ENCODE measurements around the gene MFAP1.
"Not testable (repeated sequence)": the region's sequence is repeated elsewhere in the genome, so short reads cannot be mapped to it uniquely, and the experiment has no call there.

The MFAP1 gene, protein sequence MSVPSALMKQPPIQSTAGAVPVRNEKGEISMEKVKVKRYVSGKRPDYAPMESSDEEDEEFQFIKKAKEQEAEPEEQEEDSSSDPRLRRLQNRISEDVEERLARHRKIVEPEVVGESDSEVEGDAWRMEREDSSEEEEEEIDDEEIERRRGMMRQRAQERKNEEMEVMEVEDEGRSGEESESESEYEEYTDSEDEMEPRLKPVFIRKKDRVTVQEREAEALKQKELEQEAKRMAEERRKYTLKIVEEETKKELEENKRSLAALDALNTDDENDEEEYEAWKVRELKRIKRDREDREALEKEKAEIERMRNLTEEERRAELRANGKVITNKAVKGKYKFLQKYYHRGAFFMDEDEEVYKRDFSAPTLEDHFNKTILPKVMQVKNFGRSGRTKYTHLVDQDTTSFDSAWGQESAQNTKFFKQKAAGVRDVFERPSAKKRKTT

DNA sequence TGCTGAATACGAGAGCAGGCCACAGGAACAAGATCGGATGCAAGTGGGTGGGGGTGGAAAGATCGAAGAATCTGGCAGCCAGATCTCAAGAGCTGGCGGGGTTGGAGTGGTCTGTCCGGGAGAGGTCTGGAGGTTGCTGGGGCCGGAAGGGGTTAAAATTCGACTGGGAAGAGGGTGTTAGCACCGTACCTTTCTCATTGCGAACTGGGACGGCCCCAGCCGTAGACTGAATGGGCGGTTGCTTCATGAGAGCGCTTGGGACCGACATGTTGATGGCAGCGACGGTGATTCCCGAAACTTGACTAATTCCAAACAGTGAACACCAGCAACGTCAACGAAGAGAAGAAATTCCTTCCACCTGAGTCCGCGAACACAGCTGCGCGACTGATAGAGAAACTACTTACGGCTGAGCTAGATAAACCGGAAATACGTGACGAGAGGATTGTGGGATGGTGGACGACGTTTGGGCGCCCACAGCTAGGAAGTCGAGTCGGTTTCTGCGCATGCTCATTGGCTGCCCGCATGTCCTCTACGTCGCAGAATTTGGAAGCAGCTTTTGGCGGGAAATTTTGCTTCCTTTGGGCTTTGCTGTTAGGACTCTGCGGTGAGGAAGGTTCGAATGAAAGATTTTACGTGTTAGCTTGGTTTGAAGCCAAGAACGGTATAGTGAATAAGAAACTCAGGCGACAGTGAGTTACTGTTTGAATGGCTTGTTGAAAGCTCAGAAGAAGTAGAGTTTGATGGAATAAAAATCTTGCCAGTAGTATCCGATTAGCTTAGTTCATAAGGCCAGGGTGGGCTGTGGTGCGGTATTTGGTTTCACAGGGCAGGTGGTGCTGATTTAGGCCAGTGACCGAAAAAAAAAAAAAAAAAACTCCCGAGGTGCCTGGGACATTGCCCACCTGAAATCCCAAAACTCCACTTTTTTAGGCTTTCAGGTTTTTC is at the start of gene MFAP1:
MFAP1 (minus strand) TSS at position 389 of the 945 bp plus-strand sequence; CDS start at position 268, 121 bp downstream.
- peak; percentile 97 for DNase-seq (ENCODE audit: low read depth)

DNA sequence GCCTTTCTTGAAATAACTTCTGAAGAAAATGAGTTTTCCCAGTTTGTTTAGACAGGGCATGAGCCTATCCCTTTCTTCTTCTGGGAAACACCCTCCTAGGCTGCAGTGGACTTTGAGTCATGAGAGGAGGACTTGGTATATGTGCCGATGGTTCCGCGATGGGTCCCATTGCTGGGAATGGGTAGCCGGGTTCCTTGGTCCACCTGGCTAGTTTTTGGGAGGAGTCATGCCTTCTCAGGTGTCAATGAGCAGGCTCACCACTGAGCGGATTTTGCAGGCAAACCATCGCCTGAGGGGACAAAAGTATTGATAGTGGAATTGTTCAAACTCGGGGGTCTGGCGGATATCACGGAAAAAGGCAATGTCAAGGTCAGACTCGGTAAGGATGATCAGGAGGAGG is 49.2 kb upstream of the MFAP1 start:
- no peak for DNase-seq (ENCODE audit: low read depth)

DNA sequence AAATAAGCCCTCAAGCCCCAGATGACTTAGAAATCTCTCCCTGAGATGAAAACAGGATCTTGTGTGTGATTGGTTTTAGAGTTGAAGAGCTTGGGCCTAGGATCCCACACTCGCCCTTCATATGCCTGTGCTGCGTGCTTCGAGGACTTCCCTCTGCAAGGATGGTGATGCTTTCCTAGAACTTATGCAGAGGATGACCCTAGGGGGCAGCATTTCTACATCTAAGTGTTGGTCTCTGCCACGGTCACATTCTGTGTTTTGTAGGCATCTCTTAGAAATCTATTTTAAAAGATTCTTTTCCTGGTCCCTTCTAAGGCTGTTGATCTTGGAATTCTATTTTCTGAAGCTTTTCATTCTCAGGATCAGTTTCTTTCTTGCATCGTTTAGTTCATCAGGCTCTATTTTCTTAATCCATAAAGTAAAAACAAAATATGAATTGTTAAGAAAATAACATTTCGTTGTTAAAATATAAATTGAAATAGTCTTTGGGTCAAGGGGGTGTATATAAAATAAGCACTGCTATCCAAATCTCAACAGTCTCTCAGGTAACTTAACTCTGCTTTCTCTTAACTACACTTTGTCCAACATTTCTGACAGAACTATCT is 48.0 kb upstream of the MFAP1 start:
- DNase-seq (ENCODE audit: low read depth), result peak; percentile 67

DNA sequence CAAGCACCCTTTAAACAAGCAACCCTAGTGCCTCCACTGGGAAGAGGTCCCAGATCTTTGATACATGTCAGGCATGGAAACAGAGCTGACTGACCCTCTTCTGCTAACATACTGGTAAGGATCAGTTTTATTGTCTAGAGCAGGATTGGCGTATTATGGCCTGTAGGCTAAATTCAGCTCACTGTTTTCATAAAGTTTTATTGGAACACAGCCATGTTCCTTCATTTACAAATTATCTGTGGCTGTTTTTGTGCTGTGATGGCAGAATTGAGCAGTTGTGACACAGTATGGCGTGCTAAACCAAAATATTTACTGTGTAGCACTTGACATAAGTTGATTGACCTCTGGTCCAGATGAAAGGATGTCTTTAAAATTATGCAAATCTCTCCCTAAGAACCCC is 47.3 kb upstream of the MFAP1 start:
- no peak for DNase-seq (ENCODE audit: low read depth)

DNA sequence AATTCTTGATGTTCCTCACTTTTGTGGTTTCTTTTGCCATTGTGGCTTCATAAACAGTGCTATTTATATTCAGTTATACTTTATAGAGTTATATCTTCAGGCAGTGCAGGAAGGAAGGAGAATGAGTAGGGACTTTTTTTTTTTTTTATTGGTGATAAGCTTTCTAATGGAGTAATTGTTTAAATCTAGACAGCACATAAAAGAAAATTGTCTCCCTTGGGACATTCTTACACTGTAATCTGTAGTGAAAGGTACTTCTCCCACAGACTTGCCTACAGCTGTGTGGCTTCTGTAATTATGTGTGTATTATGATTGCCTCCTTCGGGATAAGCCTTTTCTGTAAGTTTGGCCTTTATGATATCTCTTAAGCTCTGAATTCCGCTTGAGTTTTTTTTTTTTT is 43.9 kb upstream of the MFAP1 start:
- no peak for DNase-seq (ENCODE audit: low read depth)

DNA sequence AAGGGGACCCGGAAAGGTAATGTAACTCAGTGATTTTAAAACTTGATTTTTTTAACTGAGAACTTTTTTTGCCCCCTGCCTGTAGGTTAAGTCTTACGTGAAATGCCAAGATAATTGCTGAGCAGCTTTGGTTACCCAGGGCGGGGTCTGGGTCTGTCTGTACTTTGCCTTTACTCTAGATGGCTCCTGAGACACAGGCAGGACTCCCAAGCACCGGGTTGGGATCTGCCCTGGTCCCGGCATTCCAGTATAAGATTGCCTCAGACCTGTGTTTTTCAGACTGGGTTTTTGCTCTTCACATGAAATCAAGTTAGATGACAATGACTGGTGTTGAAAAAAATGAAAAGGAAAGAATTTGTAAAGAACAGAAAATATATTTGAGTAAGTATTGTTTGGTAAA is 42.6 kb upstream of the MFAP1 start:
- DNase-seq (ENCODE audit: low read depth), result no peak

DNA sequence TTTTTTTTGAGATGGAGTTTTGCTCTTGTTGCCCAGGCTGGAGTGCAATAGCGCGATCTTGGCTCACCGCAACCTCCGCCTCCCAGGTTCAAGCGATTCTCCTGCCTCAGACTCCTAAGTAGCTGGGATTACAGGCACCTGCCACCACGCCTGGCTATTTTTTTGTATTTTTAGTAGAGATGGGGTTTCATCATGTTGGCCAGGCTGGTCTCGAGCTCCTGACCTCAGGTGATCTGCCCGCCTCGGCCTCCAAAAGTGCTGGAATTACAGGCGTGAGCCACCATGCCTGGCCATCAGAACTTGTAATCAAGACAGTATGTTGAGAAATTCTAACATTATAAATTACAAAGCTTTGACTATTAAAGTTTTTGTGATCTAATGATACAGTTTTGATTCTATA is 42.1 kb upstream of the MFAP1 start:
- not testable (repeated sequence) for DNase-seq (ENCODE audit: low read depth)

DNA sequence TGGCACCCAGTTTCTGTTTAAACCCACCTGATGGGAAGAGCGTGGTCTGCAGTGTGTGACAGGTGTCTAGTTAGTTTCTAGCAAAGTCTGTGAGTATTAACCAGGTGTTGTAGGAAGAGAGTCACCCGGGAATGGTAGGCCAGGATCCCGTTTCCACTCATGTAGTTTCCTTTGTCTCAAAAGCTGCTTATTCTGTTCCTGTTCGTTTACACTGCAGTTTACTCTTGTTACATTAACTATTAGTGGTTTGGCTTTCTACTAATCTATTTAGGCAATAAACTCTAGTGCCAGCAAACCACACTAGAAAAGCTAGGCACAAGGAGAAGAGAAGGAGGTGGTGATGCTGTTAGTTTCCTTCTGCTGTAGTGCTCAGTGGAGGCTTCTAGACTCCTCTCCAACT is 35.1 kb upstream of the MFAP1 start:
- no peak for DNase-seq (ENCODE audit: low read depth)

DNA sequence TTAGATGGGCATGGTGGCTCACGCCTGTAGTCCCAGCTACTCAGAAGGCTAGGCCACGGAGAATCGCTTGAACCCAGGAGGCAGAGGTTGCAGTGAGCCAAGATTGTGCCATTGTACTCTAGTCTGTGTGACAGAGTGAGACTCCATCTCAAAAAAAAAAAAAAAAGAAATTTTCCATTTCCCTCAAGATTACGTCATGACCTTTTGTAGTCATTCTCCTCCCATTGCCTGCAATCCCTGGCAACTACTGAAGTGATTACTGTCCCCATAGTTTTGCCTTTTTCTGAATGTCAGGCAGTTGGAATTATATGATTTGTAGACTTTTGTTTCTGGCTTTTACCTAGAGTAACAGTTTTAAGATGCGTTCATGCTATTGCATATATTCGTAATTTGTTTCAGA is 30.3 kb upstream of the MFAP1 start:
- DNase-seq (ENCODE audit: low read depth), result peak; percentile 5

DNA sequence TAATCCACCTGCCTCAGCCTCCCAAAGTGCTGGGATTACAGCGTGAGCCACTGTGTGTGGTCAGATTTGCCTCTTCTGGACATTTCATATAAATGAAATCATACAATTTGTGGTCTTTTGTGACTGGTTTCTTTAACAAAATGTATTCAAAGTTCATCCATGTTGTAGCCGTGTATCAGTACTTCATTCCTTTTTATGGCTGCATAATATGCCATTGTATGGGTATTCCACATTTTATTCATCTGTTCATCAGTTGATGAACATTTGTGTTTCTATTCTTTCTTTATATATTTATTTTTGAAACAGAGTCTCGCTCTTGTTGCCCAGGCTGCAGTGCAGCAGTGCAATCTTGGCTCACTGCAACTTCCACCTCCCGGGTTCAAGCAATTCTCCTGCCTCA is 28.1 kb upstream of the MFAP1 start:
- no peak for DNase-seq (ENCODE audit: low read depth)

DNA sequence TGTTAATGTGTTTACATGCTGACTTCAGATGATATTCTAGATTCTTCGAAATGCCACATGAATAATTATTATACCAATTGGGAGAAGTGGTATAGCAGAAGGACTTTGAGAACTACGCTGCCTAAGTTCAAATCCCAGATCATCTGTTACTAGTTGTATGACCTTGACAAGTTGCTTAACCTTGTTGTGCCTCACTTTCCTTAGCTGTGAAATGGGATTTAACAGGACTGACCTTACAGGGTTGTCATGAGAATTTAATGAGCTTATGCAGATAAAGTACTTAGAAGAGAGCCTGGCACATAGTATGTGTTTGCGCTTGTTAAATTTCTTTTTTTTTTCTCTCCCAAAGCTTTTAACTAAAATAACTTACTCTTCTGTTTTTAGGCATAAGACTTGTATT is 26.8 kb upstream of the MFAP1 start:
- DNase-seq (ENCODE audit: low read depth), result no peak

DNA sequence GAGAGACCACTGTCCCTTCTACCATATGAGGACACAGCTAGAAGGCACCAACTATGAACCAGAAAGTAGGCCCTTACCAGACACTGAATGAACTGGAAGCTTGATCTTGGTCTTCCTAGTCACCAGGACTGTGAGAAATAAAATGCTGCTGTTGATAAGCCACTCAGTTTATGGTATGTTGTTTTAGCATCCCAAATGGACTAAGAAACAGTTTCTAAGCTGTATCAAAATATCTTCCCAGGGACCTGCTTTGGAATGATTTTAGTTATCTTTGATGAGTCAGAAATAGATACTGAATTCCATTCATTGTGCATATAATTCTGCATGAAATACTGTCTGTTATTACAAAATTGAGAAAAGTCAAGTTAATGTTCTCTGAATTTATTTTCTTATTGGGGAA is 20.9 kb upstream of the MFAP1 start:
- DNase-seq (ENCODE audit: low read depth), result no peak

DNA sequence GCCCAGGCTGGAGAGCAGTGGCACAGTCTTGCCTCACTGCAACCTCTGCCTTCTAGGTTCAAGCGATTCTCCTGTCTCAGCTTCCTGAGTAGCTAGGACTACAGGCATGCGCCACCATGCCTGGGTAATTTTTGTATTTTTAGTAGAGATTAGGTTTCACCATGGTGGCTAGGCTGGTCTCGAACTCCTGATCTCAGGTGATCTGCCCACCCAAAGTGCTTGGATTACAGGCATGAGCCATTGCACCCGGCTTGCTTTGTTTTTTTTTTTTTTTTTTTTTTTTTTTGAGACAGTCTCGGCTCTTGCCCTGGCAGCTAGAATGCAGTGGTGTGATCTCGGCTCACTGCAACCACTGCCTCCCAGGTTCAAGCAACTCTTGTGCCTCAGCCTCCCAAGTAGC is 8.0 kb upstream of the MFAP1 start:
- DNase-seq (ENCODE audit: low read depth), result not testable (repeated sequence)

DNA sequence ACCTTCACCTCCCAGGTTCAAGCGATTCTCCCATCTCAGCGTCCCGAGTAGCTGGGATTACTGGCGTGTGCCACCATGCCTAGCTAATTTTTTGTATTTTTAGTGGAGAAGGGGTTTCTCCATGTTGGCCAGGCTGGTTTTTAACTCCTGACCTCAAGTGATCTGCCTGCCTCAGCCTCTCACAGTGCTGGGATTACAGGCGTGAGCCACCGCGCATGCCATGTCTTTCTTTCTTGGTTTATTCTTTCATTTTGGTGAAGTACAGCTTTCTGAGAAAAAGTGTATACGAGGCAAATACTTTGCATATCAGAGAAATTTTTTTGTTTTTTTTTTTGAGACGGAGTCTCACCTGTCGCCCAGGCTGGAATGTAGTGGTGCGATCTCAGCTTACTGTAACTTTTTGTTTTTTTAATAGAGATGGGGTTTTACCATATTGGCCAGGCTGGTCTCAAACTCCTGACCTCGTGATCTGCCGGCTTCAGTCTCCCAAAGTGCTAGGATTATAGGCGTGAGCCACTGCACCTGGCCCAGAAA is 7.1 kb upstream of the MFAP1 start:
- DNase-seq (ENCODE audit: low read depth), result not testable (repeated sequence)

DNA sequence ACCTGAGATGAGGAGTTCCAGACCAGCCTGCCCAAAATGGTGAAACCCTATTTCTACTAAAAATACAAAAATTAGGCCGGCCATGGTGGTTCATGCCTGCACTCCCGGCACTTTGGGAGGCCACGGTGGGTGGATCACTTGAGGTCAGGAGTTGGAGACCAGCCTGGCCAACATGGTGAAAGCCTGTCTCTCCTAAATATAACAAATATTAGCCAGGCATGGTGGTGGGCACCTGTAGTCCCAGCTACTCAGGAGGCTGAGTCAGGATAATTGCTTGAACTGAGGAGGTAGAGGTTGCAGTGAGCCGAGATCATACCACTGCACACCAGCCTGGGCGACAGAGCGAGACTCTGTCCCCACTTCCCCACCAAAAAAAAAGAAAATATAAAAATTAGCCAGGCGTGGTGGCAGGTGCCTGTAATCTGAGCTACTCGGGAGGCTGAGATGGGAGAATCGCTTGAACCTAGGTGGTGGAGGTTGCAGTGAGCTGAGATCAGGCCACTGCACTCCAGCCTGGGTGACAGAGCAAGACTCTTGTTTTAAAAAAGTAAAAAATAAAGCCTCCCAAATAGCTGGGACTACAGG is 6.3 kb upstream of the MFAP1 start:
- not testable (repeated sequence) for DNase-seq (ENCODE audit: low read depth)

DNA sequence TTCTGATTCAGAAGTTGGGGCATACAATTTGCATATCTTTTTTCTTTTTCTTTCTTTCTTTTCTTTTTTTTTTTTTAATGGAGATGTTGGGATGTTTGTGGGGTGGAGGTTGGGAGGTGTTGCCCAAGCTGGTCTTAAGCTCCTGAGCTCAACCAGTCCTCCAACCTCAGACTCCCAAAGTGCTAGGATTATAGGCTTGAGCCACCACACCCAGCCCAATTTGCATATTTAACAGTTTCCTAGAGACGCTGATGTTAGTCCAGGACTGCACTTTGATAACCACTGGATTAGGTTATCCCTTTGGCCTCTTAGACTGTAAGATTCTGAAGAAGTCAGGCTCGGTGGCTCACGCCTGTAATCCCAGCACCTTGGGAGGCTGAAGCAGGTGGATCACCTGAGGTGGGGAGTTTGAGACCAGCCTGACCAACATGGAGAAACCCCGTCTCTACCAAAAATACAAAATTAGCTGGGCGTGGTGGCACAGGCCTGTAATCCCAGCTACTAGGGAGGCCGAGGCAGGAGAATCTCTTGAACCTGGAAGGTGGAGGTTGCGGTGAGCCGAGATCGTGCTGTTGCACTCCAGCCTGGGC is 5.6 kb upstream of the MFAP1 start:
- DNase-seq (ENCODE audit: low read depth), result not testable (repeated sequence)

DNA sequence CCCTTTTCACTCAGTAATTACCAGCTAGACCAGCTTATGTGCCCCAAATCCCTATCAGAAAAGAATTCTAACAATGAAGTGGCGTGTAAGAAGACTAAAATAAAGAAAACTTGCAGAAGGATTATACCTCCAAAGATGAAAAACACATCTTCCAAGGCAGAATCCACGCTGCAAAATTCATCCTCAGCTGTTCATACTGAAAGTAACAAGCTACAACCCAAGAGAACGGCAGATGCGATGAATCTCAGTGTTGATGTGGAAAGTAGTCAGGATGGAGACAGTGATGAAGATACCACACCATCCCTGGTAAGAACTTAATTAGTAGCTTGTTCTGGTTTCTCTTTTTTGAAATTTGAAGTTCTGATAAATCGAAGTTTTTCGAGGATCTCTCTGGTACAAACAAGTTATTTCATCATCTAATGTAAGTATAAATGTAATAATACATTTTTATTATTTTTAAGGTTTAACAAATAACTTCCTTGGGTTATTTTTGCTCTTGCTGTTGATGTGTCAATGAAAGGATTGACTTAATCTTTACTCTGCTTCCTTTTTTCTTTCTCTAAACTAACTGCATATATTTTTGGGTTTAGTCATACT is 3.7 kb upstream of the MFAP1 start:
- no peak for DNase-seq (ENCODE audit: low read depth)

DNA sequence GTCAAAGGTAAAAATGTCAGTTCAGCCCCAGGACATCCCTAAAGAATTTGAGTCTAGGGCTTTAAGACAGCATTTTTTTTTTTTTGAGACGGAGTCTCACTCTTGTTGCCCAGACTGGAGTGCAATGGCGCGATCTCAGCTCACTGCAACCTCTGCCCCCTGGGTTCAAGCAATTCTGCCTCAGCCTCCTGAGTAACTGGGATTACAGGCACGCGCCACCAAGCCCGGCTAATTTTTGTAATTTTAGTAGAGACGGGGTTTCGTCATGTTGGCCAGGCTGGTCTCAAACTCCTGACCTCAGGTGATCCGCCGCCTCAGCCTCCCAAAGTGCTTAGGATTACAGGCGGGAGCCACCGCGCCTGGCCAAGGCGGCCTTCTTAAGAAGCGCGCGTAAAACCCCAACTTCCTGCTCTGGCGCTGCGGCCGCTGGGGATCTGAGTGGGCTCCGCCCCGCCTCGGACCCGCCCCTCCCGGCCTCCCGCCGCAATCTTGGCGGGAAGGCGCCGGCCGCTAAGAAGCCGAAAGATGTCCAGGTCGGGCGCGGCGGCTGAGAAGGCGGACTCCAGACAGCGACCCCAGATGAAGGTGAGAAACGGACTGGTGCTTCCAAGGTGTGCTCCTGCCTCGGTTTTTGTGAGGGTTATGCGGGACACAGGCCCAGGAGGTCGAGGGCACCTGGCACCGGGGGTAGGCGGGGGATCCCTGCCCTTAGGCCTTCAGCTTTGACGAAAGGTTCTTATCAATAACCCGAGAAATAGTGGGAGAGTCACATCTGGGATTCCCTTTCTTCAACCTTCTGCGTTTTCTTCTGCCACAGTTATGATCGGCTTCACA is 2.2 kb upstream of the MFAP1 start, which contains the start of gene WDR76:
WDR76 (plus strand) TSS at position 495 of the 834 bp plus-strand sequence; CDS start at position 526, 31 bp downstream.
- peak; percentile 67 for DNase-seq (ENCODE audit: low read depth)

DNA sequence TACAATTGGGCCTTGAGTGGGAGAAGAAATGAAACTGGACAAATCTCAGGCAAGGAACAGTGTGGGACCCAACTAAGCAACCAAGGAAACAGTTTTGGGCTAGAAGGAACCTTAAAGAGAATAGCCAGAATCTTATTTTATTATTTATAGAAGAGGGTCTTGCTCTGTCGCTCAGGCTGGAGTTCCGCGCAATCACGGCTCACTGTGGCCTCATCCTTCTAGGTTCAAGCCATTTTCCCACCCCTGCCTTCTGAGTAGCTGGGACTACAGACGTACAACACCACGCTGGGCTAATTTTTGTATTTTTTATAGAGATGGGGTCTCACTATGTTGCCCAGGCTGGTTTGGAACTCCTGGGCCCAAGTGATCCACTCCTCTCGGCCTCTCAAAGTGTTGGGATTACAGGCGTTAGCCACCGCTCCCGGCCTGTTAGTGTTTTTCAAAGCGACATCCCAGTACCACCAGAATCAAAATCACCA is 1.6 kb upstream of the MFAP1 start:
- DNase-seq (ENCODE audit: low read depth), result no peak

DNA sequence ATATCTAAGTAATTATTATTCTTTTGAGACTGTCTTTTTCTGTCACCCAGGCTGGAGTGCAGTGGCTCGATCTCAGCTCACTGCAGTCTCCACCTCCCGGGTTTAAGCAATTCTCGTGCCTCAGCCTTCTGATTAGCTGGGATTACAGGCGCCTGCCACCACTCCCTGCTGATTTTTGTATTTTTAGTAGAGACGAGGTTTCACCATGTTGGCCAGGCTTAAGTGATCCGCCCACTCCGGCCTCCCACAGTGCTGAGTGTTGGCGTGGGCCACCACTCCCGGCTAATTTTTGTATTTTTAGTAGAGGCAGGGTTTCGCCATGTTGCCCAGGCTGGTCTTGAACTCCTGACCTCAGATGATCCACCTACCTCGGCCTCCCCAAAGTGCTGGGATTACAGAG is 815 bp upstream of the MFAP1 start:
- not testable (repeated sequence) for DNase-seq (ENCODE audit: low read depth)
